SU-DHL-6 (cell line): ENCODE data around the gene LYRM7.

Source experiments
- H2AFZ ChIP-seq: fragments of 200-600 bp; sonication (generic); 2 replicates; pipeline ENCODE4 v1.6.1; 2014; ENCODE audit warnings: low read depth, mild to moderate bottlenecking, moderate library complexity, mixed read lengths, antibody characterized with exemption, low read length; ENCODE audit not compliant: severe bottlenecking
- H3F3A ChIP-seq: fragments of 200-600 bp; shearing (Covaris generic); 2 replicates; pipeline ENCODE4 v1.6.0; 2016; ENCODE audit warnings: antibody characterized with exemption, mild to moderate bottlenecking; ENCODE audit not compliant: insufficient read depth
- H3K27ac ChIP-seq: fragments of 200-600 bp; sonication (generic); 2 replicates; pipeline ENCODE4 v1.5.1; 2016; ENCODE audit warnings: low read depth, mild to moderate bottlenecking, low read length, moderate library complexity, mixed read lengths
- H3K27me3 ChIP-seq: fragments of 200-600 bp; sonication (generic), shearing (Covaris generic); 2 replicates; pipeline ENCODE4 v1.6.0; 2014; ENCODE audit warnings: mild to moderate bottlenecking, low read length
- H3K36me3 ChIP-seq: fragments of 200-600 bp; sonication (generic); 2 replicates; pipeline ENCODE4 v1.6.1; 2014; ENCODE audit warnings: mild to moderate bottlenecking, low read length, mixed read lengths
- H3K4me2 ChIP-seq: fragments of 300-600, 200-600 bp; shearing (Covaris generic), sonication (generic); 2 replicates; pipeline ENCODE4 v1.6.0; 2014; ENCODE audit warnings: low read length, low read depth, mild to moderate bottlenecking; ENCODE audit not compliant: poor library complexity, severe bottlenecking
- H3K4me3 ChIP-seq: fragments of 200-600 bp; sonication (generic); 2 replicates; pipeline ENCODE4 v1.5.1; 2014; ENCODE audit warnings: antibody characterized with exemption, low read length, mild to moderate bottlenecking, mixed read lengths; ENCODE audit not compliant: insufficient read depth, poor library complexity, severe bottlenecking
- H3K79me2 ChIP-seq: fragments of 200-600 bp; sonication (generic); 2 replicates; pipeline ENCODE4 v1.6.1; 2014; ENCODE audit warnings: mild to moderate bottlenecking, low read length, moderate library complexity; ENCODE audit not compliant: insufficient read depth
- H3K9ac ChIP-seq: fragments of 200-600 bp; sonication (generic); 2 replicates; pipeline ENCODE4 v1.7.0; 2014; ENCODE audit warnings: mild to moderate bottlenecking, low read length
- H3K9me2 ChIP-seq: fragments of 200-600 bp; sonication (generic); replicated peaks from 2 replicates; pipeline ENCODE4 v1.6.1; 2014; ENCODE audit warnings: low read length; ENCODE audit not compliant: insufficient read depth
- H3K9me3 ChIP-seq: fragments of 200-600 bp; sonication (generic); 2 replicates; pipeline ENCODE4 v1.6.1; 2014; ENCODE audit warnings: low read length, mixed read lengths; ENCODE audit not compliant: insufficient read depth
- H4K20me1 ChIP-seq: fragments of 200-600 bp; sonication (generic); 2 replicates; pipeline ENCODE4 v1.6.1; 2014; ENCODE audit warnings: low read depth, mild to moderate bottlenecking, antibody characterized with exemption, low read length, moderate library complexity, mixed read lengths
- EZH2phosphoT487 ChIP-seq: fragments of 200-600 bp; sonication (generic), shearing (Covaris generic); conservative IDR thresholded peaks from 2 replicates; pipeline ENCODE4 v1.6.1; 2018; ENCODE audit warnings: mild to moderate bottlenecking, antibody characterized with exemption, low read length, moderate library complexity, mixed read lengths
- TF ChIP-seq, protein P1 (sequence below): fragments of 200-600 bp; sonication (generic); IDR thresholded peaks from one replicate; pipeline ENCODE4 v1.5.1; 2017; ENCODE audit warnings: antibody characterized with exemption, mild to moderate bottlenecking, low read length, moderate library complexity; ENCODE audit not compliant: insufficient read depth, poor library complexity, severe bottlenecking

LYRM7 gene

DNA sequence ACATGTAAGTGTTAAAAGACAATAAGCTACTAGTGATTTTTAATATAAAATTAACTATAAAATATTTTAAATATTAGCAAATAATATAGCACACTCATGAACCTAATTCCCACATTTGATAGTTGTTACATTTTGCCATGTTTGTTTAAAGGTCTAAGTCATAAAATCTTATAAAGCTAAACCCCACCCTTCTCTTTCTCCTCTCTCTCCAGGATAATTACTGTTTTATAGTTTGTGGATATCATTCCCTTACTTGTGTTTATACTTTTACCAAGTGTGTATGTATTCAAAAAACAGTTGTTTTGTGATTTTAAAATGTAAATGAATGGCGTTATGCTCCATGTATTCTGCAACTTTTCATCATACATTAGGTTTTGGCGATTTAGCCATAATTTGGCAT, 34.2 kb downstream of the LYRM7 start:
- Histone ChIP-seq H3K36me3 (no peaks in the 10 kb centered on the region), H3K9me3 (no peaks in the 10 kb centered on the region), H3K4me3 (no peak overlapping the region), H4K20me1 (no peaks in the 10 kb centered on the region), H3K4me2 (no peak overlapping the region), H3K27me3 (no peaks in the 10 kb centered on the region), H2AFZ (no peak overlapping the region), H3K79me2 (no peaks in the 10 kb centered on the region), H3K9me2 (no peaks in the 10 kb centered on the region), H3K27ac (no peak overlapping the region), H3F3A (peaks cover 32% of the 10 kb centered on the region), H3K9ac (no peak overlapping the region)
- TF ChIP-seq, protein P1, sequence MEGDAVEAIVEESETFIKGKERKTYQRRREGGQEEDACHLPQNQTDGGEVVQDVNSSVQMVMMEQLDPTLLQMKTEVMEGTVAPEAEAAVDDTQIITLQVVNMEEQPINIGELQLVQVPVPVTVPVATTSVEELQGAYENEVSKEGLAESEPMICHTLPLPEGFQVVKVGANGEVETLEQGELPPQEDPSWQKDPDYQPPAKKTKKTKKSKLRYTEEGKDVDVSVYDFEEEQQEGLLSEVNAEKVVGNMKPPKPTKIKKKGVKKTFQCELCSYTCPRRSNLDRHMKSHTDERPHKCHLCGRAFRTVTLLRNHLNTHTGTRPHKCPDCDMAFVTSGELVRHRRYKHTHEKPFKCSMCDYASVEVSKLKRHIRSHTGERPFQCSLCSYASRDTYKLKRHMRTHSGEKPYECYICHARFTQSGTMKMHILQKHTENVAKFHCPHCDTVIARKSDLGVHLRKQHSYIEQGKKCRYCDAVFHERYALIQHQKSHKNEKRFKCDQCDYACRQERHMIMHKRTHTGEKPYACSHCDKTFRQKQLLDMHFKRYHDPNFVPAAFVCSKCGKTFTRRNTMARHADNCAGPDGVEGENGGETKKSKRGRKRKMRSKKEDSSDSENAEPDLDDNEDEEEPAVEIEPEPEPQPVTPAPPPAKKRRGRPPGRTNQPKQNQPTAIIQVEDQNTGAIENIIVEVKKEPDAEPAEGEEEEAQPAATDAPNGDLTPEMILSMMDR: no peak
- no peak for TF ChIP-seq EZH2phosphoT487

DNA sequence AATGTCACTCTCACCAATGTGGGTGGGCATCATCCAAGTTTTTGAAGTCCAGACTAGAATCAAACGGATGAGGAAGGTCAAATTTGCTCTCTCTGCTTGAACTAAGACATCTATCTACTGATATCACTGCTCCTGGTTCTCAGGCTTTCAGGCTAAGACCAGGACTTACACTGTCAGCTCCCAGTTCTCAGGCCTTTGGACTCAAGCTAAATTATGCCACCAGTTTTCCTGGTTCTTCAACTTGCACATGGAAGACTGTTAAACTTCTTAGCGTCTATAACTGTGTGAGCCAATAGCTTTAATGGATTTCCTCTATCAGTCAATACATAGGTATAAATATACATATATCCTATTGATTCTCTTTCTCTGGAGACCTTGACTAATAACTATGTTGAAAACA, 35.3 kb downstream of the LYRM7 start:
- Histone ChIP-seq H3K79me2 (peaks cover 8% of the 10 kb centered on the region), H3K4me2 (no peak overlapping the region), H3K9me3 (no peaks in the 10 kb centered on the region), H3K9ac (no peak overlapping the region), H3K4me3 (no peak overlapping the region), H3K36me3 (no peaks in the 10 kb centered on the region), H2AFZ (no peak overlapping the region), H3K27me3 (no peaks in the 10 kb centered on the region), H4K20me1 (no peaks in the 10 kb centered on the region), H3F3A (peaks cover 42% of the 10 kb centered on the region), H3K9me2 (no peaks in the 10 kb centered on the region), H3K27ac (no peak overlapping the region)
- TF ChIP-seq, protein P1: no peak
- TF ChIP-seq EZH2phosphoT487: no peak

DNA sequence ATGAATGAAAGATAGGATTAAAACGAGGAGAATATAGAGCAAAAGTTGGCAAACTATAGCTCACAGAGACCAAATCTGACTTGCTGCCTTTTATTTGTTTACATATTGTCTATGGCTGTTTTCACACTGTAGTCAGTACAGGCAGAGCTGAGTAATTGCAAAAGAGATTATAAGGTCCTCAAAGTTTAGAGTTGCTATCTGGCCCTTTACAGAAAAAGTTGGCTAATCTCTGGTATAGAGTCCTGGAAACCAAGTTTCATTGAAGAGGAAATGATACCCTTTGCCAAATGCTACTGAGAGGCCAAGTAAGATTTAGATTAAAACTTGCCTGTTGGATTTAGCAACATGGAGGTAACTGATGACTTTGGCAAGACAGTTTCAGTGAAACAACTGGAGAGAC, 36.0 kb downstream of the LYRM7 start:
- no peak overlapping the region for H3K4me3 ChIP-seq
- H3K9me3 ChIP-seq: no peaks in the 10 kb centered on the region
- H3F3A ChIP-seq: peaks cover 48% of the 10 kb centered on the region
- H3K9me2 ChIP-seq: no peaks in the 10 kb centered on the region
- no peaks in the 10 kb centered on the region for H4K20me1 ChIP-seq
- no peak overlapping the region for H3K4me2 ChIP-seq
- no peaks in the 10 kb centered on the region for H3K27me3 ChIP-seq
- H2AFZ ChIP-seq: no peak overlapping the region
- peaks cover 16% of the 10 kb centered on the region for H3K79me2 ChIP-seq
- H3K36me3 ChIP-seq: no peaks in the 10 kb centered on the region
- peak overlapping the region; percentile 16; the same call in 1 of the 2 replicates for H3K27ac ChIP-seq
- TF ChIP-seq, protein P1: no peak
- no peak for TF ChIP-seq EZH2phosphoT487
- H3K9ac ChIP-seq: no peak overlapping the region
